ENCODE results near the gene ZBTB14. TPM values are rescaled to one million over a fixed set of nuclear protein-coding genes. Genes with fewer than 3 reads are reported as not detected.

Gene ZBTB14
- total and polyA plus RNA-seq, 7 experiments from 2014 or later, result 16.0 to 49.5 (median 26.4) TPM

DNA sequence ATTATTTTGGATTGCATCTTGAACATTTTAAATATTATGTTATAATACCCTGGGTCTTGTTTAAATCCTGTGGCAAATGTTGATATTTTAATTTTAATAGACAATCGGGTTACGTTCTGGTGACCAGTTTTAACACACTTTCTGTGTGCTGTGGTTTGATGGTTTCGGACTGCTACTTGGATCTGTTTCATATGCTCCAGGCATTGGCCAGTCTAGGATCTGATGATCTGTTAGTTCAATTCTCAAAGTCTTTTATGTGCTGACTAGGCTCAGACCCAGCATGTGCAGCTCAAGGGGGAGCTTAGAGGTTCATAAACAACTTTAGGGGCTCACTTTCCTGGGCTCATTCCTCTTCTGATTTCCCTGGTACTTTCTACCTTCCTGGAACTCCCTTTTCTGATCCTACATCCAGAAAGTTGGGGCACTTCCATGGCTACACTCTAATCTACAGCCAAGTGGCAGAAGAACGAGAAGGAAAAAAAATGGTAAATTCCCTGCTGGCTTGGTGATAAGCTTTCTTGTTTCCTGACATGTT lies 5.0 kb upstream of the ZBTB14 start:
- POLR2A ChIA-PET, result interaction anchor here (1.1 to 1.5 kb wide), 2 partner anchors 9 to 63 kb away, joined by 3 to 5 read pairs; no protein-coding TSS in a partner anchor
- H3K27me3 Mint-ChIP-seq, result peaks cover 0 to 50% (median 22%) of the 10 kb centered on the region in 5 donors
- peaks cover 4 to 13% (median 11%) of the 10 kb centered on the region in 7 donors for H3K4me1 Mint-ChIP-seq
- CTCF ChIA-PET, result no interaction called here
- peak overlapping the region in 1 of 9 donors; percentile 14 for H3K27ac Mint-ChIP-seq
- ATAC-seq (no peak), DNase-seq (no peak)
- intact Hi-C loops (cut with micrococcal nuclease), result loop anchor here in 1 of 2 donors (1.0 kb wide), 1 partner anchor 10 kb away; no protein-coding TSS in a partner anchor
- no peak overlapping the region for H3K4me3 ChIP-seq (ENCODE audit: low read length)
- peaks cover 7 to 8% of the 10 kb centered on the region in 2 donors for H3K4me1 ChIP-seq (ENCODE audit: control insufficient read depth in 2 of 2, insufficient read depth in 2 of 2, low read length in 2 of 2)
- H3K36me3 Mint-ChIP-seq, result no peaks in the 10 kb centered on the region
- H3K27me3 ChIP-seq (ENCODE audit: control insufficient read depth in 2 of 2, insufficient read depth in 2 of 2, low read length in 2 of 2), result no peaks in the 10 kb centered on the region
- no peaks in the 10 kb centered on the region for H3K36me3 ChIP-seq (ENCODE audit: control insufficient read depth in 2 of 3, insufficient read depth in 3 of 3, low read length in 3 of 3)
- H3K4me3 Mint-ChIP-seq, result no peak overlapping the region
- no peaks in the 10 kb centered on the region for H3K9me3 ChIP-seq (ENCODE audit: control insufficient read depth in 2 of 3, low read length in 3 of 3)
- H3K27ac ChIP-seq (ENCODE audit: low read depth, low read length), result no peak overlapping the region
- no peaks in the 10 kb centered on the region for H3K9me3 Mint-ChIP-seq

DNA sequence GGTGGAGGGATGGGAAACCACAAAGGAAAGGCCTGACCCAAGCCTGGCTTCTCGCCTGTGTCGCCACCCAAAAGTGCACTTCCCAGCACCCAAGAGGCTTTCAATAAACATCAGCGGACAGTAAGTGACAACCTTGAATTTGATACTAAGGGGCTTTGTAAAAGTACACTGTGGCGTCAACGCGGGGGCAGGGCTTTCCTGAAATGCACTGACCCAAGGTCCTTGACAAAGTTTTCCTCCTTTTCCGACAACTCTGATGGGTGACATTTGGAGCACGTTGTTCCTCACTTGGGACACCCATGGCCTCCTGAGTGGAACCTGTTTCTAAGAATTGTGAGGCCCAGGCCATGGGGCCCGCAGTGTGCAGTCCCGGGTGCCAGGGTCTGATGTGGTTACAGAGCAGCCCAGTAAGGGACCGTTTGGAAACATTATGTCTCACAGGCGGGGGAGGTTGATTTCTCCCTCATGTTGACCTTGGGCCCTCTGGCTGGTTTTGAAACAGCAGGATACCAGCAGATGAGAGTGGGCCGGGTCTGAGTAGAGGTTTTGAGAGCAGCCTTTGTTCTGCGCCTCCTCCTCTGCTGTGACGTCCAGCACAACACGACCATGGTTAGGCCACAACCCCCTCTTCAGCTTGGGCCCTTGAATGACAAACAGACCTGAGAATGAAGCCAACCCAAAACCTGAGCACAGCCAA lies 2.8 kb upstream of the ZBTB14 start:
- ATAC-seq, result no peak
- CTCF ChIA-PET, result no interaction called here
- DNase-seq, result no peak
- H3K4me1 Mint-ChIP-seq, result peaks cover 4 to 26% (median 21%) of the 10 kb centered on the region in 7 donors
- Histone ChIP-seq H3K36me3 (ENCODE audit: control insufficient read depth in 2 of 3, insufficient read depth in 3 of 3, low read length in 3 of 3) (no peaks in the 10 kb centered on the region), H3K4me3 (ENCODE audit: low read length) (no peak overlapping the region), H3K27ac (ENCODE audit: low read depth, low read length) (no peak overlapping the region), H3K4me1 (ENCODE audit: control insufficient read depth in 2 of 2, insufficient read depth in 2 of 2, low read length in 2 of 2) (peaks cover 18 to 20% of the 10 kb centered on the region in 2 donors), H3K9me3 (ENCODE audit: control insufficient read depth in 2 of 3, low read length in 3 of 3) (no peaks in the 10 kb centered on the region), H3K27me3 (ENCODE audit: control insufficient read depth in 2 of 2, insufficient read depth in 2 of 2, low read length in 2 of 2) (no peaks in the 10 kb centered on the region)
- H3K27ac Mint-ChIP-seq, result peak overlapping the region in 4 of 9 donors; percentile 12 to 99 (median 96)
- POLR2A ChIA-PET, result interaction anchor here (2.3 to 4.8 kb wide), 2 partner anchors 7 to 138 kb away, joined by 23 to 104 read pairs; no protein-coding TSS in a partner anchor
- H3K27me3 Mint-ChIP-seq, result peaks cover 0 to 36% (median 15%) of the 10 kb centered on the region in 5 donors
- H3K9me3 Mint-ChIP-seq, result no peaks in the 10 kb centered on the region
- intact Hi-C loops (cut with micrococcal nuclease), result loop anchor here (5.0 to 10.0 kb wide), 6 partner anchors 96 to 1694 kb away; partner anchors contain the start of gene EPB41L3 (in 1 of the 2)
- H3K4me3 Mint-ChIP-seq, result peak overlapping the region in 5 of 10 donors; percentile 29 to 95 (median 87)
- H3K36me3 Mint-ChIP-seq, result no peaks in the 10 kb centered on the region

DNA sequence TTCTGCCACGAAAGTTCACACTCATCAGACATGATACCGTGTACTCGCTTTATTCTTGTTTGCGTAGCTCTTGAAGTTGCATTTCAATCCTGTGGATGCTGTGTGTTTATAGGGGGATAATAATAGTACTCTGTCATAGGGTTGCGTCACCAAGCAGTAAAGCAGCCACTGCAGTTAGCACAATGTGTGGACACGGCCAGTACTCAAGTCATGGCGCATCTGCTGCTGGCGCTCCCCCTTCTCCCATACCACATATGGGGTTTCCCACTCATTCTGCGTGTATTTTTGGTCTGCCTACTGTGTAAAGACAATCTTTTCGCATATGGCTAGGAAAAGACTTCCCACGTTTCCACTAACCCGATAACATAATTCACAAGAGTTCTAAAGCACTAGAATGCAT lies 2.1 kb upstream of the ZBTB14 start:
- intact Hi-C loops (cut with micrococcal nuclease), result loop anchor here (2.0 to 10.0 kb wide), 9 partner anchors 97 to 1849 kb away; partner anchors contain the start of gene EPB41L3 (in 1 of the 2)
- Histone ChIP-seq H3K4me1 (ENCODE audit: control insufficient read depth in 2 of 2, insufficient read depth in 2 of 2, low read length in 2 of 2) (peaks cover 24 to 28% of the 10 kb centered on the region in 2 donors), H3K27ac (ENCODE audit: low read depth, low read length) (peak overlapping the region; percentile 87), H3K27me3 (ENCODE audit: control insufficient read depth in 2 of 2, insufficient read depth in 2 of 2, low read length in 2 of 2) (no peaks in the 10 kb centered on the region), H3K9me3 (ENCODE audit: control insufficient read depth in 2 of 3, low read length in 3 of 3) (no peaks in the 10 kb centered on the region), H3K36me3 (ENCODE audit: control insufficient read depth in 2 of 3, insufficient read depth in 3 of 3, low read length in 3 of 3) (no peaks in the 10 kb centered on the region), H3K4me3 (ENCODE audit: low read length) (no peak overlapping the region)
- Mint-ChIP-seq H3K9me3 (no peaks in the 10 kb centered on the region), H3K36me3 (peaks cover 0 to 5% (median 0%) of the 10 kb centered on the region in 5 donors), H3K27ac (peak overlapping the region in 8 of 9 donors; percentile 10 to 99 (median 95)), H3K4me3 (peak overlapping the region; percentile 29 to 95 (median 87)), H3K27me3 (peaks cover 0 to 29% (median 14%) of the 10 kb centered on the region in 5 donors), H3K4me1 (peaks cover 4 to 33% (median 28%) of the 10 kb centered on the region in 7 donors)
- DNase-seq (no peak), ATAC-seq (no peak)
- POLR2A ChIA-PET, result interaction anchor here (1.0 to 7.3 kb wide), 7 partner anchors 8 to 239 kb away, joined by 3 to 267 read pairs (median 31); no protein-coding TSS in a partner anchor
- CTCF ChIA-PET, result interaction anchor here (4.2 kb wide), 1 partner anchor 61 kb away, joined by 23 read pairs; no protein-coding TSS in a partner anchor

DNA sequence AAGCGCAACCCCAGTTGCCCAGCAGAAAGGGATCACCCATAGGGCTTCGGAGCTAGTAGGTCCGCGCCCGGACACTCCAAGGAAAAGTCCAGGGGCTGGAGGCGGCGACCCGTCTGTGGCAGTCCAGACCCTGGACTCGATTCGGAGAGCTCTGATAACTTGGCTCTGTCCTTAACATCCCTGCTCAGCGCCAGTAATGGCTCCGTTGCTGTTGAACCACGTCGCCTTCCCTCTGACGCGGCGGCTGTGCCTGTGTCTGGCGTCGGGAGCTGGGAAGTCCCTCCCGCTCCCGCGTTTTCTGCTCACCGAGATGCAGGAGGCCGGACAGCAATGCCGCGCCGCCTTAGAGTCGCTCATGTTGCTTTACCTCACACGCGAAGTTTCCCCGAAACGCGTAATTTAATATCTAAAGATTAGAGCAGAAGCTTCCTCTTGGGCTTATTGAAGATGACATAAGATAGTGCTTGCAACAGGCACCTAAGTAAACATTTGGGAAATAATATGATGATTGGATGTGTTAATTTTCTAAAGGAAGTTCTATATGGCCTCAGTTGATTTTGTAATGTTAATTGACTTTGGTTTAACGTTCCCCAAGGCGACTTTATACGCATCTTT lies 1.3 kb upstream of the ZBTB14 start:
- ChIA-PET CTCF (interaction anchor here (0.9 to 4.2 kb wide), 2 partner anchors 60 to 194 kb away, joined by 3 to 23 read pairs; no protein-coding TSS in a partner anchor), POLR2A (interaction anchor here (0.5 to 7.3 kb wide), 19 partner anchors 9 to 1849 kb away, joined by 3 to 267 read pairs (median 6); no protein-coding TSS in a partner anchor)
- Mint-ChIP-seq H3K4me3 (peak overlapping the region; percentile 87 to 98 (median 94)), H3K36me3 (peaks cover 1 to 9% (median 2%) of the 10 kb centered on the region in 5 donors), H3K27ac (peak overlapping the region; percentile 84 to 99 (median 97)), H3K27me3 (peaks cover 0 to 23% (median 8%) of the 10 kb centered on the region in 5 donors), H3K9me3 (no peaks in the 10 kb centered on the region), H3K4me1 (peaks cover 4 to 41% (median 35%) of the 10 kb centered on the region in 7 donors)
- ATAC-seq (no peak), DNase-seq (peak in 4 of 9 donors; percentile 42 to 75 (median 64))
- Histone ChIP-seq H3K4me3 (ENCODE audit: low read length) (peak overlapping the region; percentile 76), H3K27ac (ENCODE audit: low read depth, low read length) (peak overlapping the region; percentile 87), H3K9me3 (ENCODE audit: control insufficient read depth in 2 of 3, low read length in 3 of 3) (no peaks in the 10 kb centered on the region), H3K36me3 (ENCODE audit: control insufficient read depth in 2 of 3, insufficient read depth in 3 of 3, low read length in 3 of 3) (peaks cover 0 to 1% (median under 1%) of the 10 kb centered on the region in 3 experiments), H3K4me1 (ENCODE audit: control insufficient read depth in 2 of 2, insufficient read depth in 2 of 2, low read length in 2 of 2) (peaks cover 24 to 35% of the 10 kb centered on the region in 2 donors), H3K27me3 (ENCODE audit: control insufficient read depth in 2 of 2, insufficient read depth in 2 of 2, low read length in 2 of 2) (no peaks in the 10 kb centered on the region)
- intact Hi-C loops (cut with micrococcal nuclease), result loop anchor here (1.0 to 10.0 kb wide), 13 partner anchors 13 to 1848 kb away; partner anchors contain the start of gene EPB41L3 (in 1 of the 2)

DNA sequence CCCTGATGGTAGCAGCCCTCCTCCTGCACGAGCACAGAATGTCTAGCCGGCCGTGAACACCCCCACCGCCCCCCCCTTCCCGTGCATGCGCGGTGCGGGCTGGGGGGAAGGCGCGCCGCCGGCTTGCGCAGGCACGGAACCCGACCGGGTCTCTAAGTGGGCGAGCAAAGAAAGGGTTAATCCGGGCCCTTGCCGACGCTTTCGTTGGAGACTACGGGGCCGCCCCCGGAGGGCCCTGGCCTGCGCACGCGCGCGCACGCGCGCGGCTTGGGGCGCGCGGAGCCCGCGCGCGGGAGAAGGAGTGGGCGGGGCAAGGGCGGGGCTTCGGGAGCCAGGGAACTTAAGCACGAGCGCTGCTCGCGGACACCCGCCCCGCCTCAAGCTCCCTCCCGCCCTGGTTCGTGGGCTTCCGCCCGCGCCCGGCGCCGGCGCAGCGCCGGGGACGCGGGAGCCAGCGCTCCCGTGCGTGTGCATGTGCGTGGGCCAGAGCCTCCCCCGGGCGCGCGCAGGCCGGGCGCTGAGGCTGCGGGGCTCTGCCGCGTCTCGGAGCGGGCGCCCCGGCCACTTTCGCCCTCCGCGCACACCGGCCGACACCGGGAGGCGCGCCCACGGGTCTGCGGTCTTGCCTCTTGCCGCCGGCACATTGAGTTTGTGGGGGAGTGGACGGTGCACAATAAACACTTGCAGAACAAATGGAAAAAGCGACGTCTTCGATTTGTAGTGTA lies 617 bp upstream of the ZBTB14 start:
- Histone ChIP-seq H3K4me1 (ENCODE audit: control insufficient read depth in 2 of 2, insufficient read depth in 2 of 2, low read length in 2 of 2) (peaks cover 24 to 37% of the 10 kb centered on the region in 2 donors), H3K36me3 (ENCODE audit: control insufficient read depth in 2 of 3, insufficient read depth in 3 of 3, low read length in 3 of 3) (peaks cover 0 to 8% (median 7%) of the 10 kb centered on the region in 3 experiments), H3K27me3 (ENCODE audit: control insufficient read depth in 2 of 2, insufficient read depth in 2 of 2, low read length in 2 of 2) (no peaks in the 10 kb centered on the region), H3K9me3 (ENCODE audit: control insufficient read depth in 2 of 3, low read length in 3 of 3) (no peaks in the 10 kb centered on the region), H3K4me3 (ENCODE audit: low read length) (peak overlapping the region; percentile 76), H3K27ac (ENCODE audit: low read depth, low read length) (peak overlapping the region; percentile 87)
- peaks cover 4 to 48% (median 42%) of the 10 kb centered on the region in 7 donors for H3K4me1 Mint-ChIP-seq
- CTCF ChIA-PET, result interaction anchor here (0.9 to 4.2 kb wide), 5 partner anchors 10 to 194 kb away, joined by 3 to 23 read pairs (median 3); no protein-coding TSS in a partner anchor
- H3K9me3 Mint-ChIP-seq, result no peaks in the 10 kb centered on the region
- peak; percentile 80 for ATAC-seq
- peak overlapping the region; percentile 86 to 99 (median 97) for H3K27ac Mint-ChIP-seq
- peaks cover 8 to 15% (median 9%) of the 10 kb centered on the region in 5 donors for H3K36me3 Mint-ChIP-seq
- POLR2A ChIA-PET, result interaction anchor here (0.9 to 7.3 kb wide), 21 partner anchors 10 to 1848 kb away, joined by 3 to 267 read pairs (median 10); no protein-coding TSS in a partner anchor
- H3K27me3 Mint-ChIP-seq, result peaks cover 0 to 18% (median 1%) of the 10 kb centered on the region in 5 donors
- DNase-seq, result peak; percentile 90 to 96 (median 95)
- peak overlapping the region; percentile 87 to 98 (median 94) for H3K4me3 Mint-ChIP-seq
- intact Hi-C loops (cut with micrococcal nuclease), result loop anchor here (1.0 to 10.0 kb wide), 13 partner anchors 14 to 1847 kb away; partner anchors contain the start of gene EPB41L3 (in 1 of the 2)

Data from naive thymus-derived CD4-positive, alpha-beta T cell (primary cell).